GM18873 (cell line): ENCODE data around the gene CEP41.
"Not testable (repeated sequence)": the region's sequence is repeated elsewhere in the genome, so short reads cannot be mapped to it uniquely, and the experiment has no call there.

Source experiments
- ATAC-seq: cut with Tn5 transposase; IDR thresholded peaks from one replicate; pipeline ENCODE4 v1.9.1; 2021; ENCODE audit warnings: mild to moderate bottlenecking, moderate library complexity, moderate number of reproducible peaks; ENCODE audit not compliant: unreplicated experiment, low FRiP score

The CEP41 gene

DNA sequence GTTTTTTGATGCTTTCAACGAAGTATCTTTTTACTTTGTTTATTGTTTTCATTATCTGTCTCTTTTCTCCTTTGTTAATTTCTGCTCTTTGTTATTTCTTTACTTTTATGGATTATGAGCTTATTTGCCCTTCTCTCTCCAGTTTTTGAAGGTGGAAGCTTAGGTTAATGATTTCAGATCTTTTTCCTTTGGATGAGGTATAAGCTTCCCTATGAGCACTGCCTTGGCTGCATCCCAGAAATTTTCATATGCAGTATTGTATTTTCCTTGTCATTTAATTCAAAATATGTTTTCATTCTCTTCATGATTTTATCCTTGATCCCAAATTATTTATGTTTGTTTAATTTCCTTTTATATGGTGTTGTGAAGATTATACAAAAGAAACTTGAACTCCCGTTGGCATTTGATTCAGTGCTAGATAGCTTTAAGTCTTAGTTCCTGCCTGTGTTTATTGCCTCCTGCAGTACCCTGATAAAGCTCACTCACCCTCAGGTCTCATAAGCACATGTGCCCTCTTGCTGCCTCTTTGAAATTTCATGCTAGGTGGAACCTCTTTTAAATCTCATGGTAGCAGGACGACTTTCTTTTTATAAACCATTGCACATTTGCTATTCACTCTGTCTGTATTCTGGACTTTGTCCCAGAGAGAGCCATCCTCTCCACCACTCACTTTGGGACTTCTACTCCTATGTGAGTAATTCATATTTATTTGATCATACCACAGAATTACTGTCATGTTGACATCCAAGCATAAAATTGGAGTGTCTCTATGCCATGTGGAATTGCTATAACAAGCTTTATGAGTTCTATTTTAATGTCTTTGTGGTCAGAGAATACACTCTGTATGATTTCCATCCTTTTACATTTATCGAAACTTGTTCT is 23.0 kb upstream of the CEP41 start:
- ATAC-seq: no peak

GRCh38 chr7:130461272-130461671 is 20.5 kb upstream of the CEP41 start:
- ATAC-seq: no peak

DNA sequence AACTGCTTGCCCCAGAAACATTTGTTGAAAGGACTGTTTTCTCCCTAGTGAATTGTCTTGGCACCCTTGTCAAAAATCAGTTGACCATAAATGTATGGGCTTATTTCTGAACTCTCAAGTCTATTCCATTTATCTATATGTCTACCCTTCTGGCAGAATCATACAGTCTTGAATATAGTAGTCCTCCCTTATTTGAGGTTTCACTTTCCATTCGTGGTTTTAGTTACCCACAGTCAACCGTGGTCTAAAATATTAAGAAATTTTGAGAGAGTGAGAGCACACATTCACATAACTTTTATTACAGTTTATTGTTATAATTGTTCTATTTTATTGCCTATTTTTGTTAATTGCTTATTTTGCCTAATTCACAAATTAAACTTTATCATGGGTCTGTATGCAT is 17.4 kb upstream of the CEP41 start:
- no peak for ATAC-seq

- no peak for ATAC-seq
Observed at GRCh38 chr7:130454959-130455358, 14.1 kb upstream of the CEP41 start.

DNA sequence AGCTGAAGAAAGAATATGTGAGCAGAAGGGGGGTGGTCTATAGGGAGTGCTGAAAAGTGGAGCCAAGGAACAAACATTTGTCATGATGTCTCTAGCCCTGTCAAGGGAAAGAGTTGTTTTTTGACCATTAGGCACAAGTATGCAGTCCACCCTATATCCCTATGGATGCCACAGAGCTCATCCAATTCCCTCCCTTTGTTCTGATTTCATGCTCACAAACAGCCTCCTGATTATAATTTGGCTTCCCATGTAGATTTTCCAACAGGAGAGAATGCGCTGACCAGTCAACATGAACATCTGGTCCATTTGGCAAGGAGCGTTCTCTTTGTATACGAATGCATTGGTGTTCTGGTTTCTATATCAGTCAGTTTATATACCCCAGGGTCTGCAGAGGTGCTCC is 12.1 kb upstream of the CEP41 start:
- no peak for ATAC-seq

GRCh38 chr7:130451344-130451743 is 10.5 kb upstream of the CEP41 start:
- ATAC-seq: not testable (repeated sequence)

GRCh38 chr7:130446259-130446658 is 5.4 kb upstream of the CEP41 start:
- no peak for ATAC-seq

GRCh38 chr7:130444751-130445407 is 4.1 kb upstream of the CEP41 start:
- no peak for ATAC-seq

DNA sequence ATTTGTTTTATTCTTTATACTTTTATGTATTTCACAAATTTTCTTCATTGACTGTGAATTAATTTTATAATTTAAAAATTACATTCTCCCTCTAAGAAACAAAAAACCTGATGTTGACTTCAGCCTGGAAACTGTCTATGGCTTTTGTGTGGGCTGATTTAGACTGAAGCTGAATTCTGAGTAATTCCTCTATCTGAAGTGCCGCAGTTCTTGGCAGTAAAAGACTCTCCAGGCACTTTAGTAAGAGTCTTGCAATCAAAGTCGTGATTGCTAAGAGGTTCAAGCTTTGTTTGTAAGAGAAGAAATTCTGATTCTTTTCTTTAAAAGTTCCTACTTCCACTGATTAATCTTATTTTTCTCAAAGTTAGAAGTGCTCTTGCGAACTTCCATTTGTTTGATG is 3.4 kb upstream of the CEP41 start:
- ATAC-seq: no peak

- no peak for ATAC-seq
Observed at GRCh38 chr7:130442601-130443000, 1.8 kb upstream of the CEP41 start.

DNA sequence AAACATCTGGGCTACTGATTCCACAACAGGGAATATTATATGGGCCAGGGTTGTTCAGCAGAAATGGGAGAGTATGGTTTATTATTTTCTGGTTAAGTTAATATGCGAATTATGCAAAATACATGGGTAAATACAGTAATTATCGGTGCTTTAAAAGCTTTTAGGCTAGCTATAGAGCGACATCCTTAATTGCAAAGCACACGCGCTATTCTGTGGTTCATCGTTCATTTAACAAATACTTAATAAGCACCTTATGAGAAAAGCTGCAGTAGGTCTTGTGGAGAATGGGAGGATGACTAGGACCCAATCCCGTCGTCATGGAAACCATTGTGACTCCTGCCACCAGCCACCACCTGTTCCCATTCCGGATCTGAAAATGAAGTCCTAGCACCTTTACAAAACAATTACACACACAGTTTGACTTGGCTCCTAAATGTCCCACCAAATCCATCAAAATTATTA is 623 bp upstream of the CEP41 start:
- ATAC-seq: no peak

DNA sequence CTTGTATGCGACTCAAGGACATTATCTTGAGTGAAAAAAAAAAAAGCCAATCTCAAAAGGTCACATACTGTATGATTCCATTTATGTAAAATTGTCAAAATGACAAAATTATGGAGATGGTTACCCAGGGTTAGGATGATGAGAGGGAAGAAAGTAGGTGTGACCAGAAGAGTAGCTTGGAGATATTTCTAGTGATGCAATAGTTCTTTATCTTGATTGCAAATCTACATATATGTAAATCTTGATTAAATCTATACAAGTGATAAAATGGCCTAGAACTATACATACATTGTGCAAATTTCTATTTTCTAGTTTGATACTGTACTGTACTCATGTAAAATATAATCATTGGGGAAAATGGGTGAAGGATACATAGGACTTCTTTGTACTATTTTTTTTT is 4.6 kb downstream of the CEP41 start:
- ATAC-seq: no peak

- no peak for ATAC-seq
Observed at GRCh38 chr7:130435311-130435854, 5.4 kb downstream of the CEP41 start.

DNA sequence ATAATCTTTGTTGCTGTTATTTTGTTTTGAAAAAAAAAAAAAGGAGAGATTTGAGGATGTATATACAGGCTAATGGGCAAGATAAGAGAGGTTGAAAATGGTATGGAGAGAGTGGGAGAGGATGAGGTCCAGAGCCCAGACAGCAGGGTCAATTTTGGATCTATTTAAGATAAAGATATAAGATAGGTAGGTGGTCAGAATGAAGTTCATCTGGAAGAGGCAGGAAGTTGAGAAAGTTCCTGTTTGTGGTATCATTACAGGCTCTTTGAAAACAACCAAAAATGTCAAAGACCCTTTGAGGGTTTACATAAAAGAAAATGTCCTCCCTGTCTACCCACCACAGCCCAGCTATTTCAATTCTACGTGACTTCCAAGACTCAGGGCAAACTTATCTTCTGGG is 7.5 kb downstream of the CEP41 start:
- no peak for ATAC-seq

DNA sequence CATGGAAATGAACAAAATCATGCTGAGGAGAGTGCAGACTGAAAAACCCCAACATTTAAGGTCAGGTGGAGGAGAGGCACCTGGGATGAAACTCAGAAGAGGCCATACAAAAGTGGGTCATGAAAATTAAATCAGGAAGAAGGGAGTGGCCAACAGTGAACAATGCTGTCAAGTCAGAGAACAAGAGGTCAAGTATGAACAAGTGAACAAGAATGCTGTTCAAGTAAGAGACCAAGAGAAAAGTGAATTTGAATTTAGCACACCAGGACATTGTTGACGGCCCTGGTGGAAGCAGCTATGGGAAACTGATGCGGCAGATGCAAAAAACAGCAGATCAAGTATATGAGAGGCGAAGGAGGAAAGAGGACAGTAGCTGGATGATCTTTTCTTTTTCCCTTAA is 7.9 kb downstream of the CEP41 start:
- no peak for ATAC-seq

DNA sequence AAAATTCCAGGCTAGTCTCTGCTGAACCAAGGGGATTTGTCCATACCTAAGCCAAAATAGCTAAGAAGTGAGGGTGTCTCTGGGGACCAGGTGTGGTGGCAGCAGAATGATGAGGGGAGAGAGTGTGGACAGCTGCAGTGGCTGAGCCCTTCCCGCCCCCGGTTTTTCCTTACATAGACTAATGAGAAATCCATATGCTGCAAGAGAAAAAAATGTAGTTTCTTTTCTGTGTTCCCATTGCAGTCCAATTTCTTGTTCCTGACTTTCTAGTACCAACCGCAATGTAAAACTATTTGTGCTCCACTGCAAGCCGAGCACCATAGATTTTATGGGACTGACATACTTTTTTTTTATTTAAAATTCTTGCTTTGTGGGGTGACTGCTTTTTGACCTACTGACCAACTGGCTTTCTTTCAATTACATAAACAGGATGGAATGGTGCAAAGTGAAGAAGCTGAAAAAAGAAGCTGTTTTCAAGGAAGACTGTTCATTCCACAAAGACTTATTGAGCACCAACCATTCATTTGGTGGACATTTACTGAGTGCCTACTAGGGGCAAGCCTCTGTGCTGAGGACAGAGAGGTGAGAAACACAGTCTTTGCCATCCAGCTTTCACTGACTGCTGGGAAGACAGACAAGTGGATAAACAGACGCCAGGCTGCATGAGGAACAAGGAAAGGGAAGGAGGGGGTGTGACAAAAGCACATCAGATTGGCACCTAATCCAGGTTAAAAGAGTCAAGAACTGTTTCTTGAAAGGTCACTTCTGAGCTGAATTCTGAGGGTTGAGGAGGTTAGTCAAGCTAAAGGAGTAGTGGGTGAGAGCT is 9.8 kb downstream of the CEP41 start:
- ATAC-seq: no peak

- no peak for ATAC-seq
Observed at GRCh38 chr7:130430115-130430514, 10.7 kb downstream of the CEP41 start.

- ATAC-seq: no peak
Observed at GRCh38 chr7:130429019-130429418, 11.8 kb downstream of the CEP41 start.

DNA sequence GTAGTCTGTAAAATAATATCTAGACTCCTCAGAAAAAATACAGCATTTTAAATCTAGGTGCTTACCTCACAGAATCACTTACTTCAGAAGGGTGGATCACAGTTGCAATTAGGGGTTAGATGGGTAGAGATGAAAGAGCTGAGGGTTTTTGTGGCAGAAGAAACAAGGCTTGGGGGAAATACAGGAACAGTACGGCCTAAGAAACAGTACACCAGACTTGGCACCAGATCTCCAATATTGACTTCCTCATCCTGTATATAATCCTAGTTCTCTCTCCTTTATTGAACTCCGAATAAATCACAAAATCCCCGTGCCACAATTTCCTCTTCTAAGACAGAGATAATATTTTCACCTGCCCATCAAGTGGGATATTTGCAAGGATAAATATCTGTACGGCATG is 14.3 kb downstream of the CEP41 start:
- ATAC-seq: no peak

DNA sequence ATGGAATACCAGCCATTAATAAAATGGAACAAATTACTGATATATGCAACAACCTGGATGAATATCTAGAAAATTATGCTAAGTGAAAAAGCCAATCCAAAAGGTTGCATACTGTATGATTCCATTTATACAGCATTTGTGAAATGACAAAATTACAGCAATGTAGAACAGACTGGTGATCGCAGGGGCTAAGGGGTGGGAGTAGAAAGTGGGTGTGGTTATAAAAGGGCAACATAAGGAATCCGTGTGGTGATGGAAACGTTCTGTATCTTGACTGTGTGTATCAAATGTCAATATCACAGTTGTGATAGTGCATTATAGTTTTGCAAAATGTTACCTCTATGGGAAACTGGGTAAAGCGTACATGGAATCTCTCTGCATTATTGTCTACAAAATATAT is 15.0 kb downstream of the CEP41 start:
- no peak for ATAC-seq
